Measurements from ENCODE around the gene PDZD11.

- no peak for TF ChIP-seq CTCF (IDR thresholded peaks at IDR 0.05; ENCODE audit: poor library complexity, severe bottlenecking)
- TF ChIP-seq RAD21 (conservative IDR thresholded peaks at IDR 0.05), result no peak
- TF ChIP-seq POLR2AphosphoS5 (IDR thresholded peaks at IDR 0.05), result no peak
- TF ChIP-seq EZH2 (IDR thresholded peaks at IDR 0.05; ENCODE audit: borderline replicate concordance, insufficient read depth, low read length, poor library complexity, severe bottlenecking), result no peak
- no peak for TF ChIP-seq MXI1 (conservative IDR thresholded peaks at IDR 0.05; ENCODE audit: poor library complexity, severe bottlenecking)
- no peak for TF ChIP-seq EP300 (conservative IDR thresholded peaks at IDR 0.05; ENCODE audit: poor library complexity, severe bottlenecking)
Measured at GRCh38 chrX:70247252-70247651, 42.5 kb downstream of the PDZD11 start.
